A549 (cell line): ENCODE measurements around the gene IRF8. TPM values are rescaled to one million over a fixed set of nuclear protein-coding genes. Genes with fewer than 3 reads are reported as not detected.
"Not testable (repeated sequence)": the region's sequence is repeated elsewhere in the genome, so short reads cannot be mapped to it uniquely, and the experiment has no call there.

Experiments used
- ATAC-seq, 2 experiments: fragments of 200-7000 bp in 1 of 2; fragments of >200 bp in 1 of 2; cut with Nextera tagmentation in 1 of 2; cut with Tn5 transposase in 1 of 2; 3 replicates each; pipeline versions ENCODE4 v1.8.0 to v1.9.1; 2018 to 2020; ENCODE audit warnings: mild to moderate bottlenecking in 1 of 2, moderate library complexity in 1 of 2
- CTCF ChIA-PET: fragments of 300-600 bp; sonication (Branson Sonifier 250); formaldehyde crosslinking; extraction: SDS; loops from one replicate; lab custom pipeline; 2021; ENCODE audit warnings: antibody characterized with exemption, inconsistent platforms; lab: Yijun Ruan, JAX
- POLR2A ChIA-PET: fragments of 350-600 bp; formaldehyde crosslinking; extraction: SDS; loops from one replicate; lab custom pipeline; 2021; ENCODE audit warnings: antibody characterized with exemption, inconsistent platforms; lab: Yijun Ruan, JAX
- DNase-seq, 2 experiments: peaks; one replicate each; pipeline versions ENCODE4 v3.0.0 to v3.0.0-alpha.2; 2011 to 2016; ENCODE audit warnings: low read depth in 1 of 2, low spot score in 1 of 2
- FAIRE-seq: peaks from 2 replicates; lab custom pipeline; 2011; peaks lifted over from hg19 to GRCh38; lab: Jason Lieb, UNC
- H3K27ac ChIP-seq, 2 experiments: fragments of >200 bp; sonication (Bioruptor Twin); formaldehyde crosslinking; 3 replicates each; pipeline ENCODE4 v1.5.1; 2016 to 2017
- H3K4me1 ChIP-seq: fragments of >200 bp; sonication (Bioruptor Twin); formaldehyde crosslinking; 3 replicates; pipeline ENCODE4 v1.6.1; 2016
- H3K4me2 ChIP-seq: fragments of >200 bp; sonication (Bioruptor Twin); formaldehyde crosslinking; 3 replicates; pipeline ENCODE4 v1.6.1; 2016
- H3K4me3 ChIP-seq: fragments of >200 bp; sonication (Bioruptor Twin); formaldehyde crosslinking; 3 replicates; pipeline ENCODE4 v1.5.1; 2016
- H3K9me3 ChIP-seq: fragments of >200 bp; sonication (Bioruptor Twin); formaldehyde crosslinking; 3 replicates; pipeline ENCODE4 v1.6.1; 2016
- CHD2 ChIP-seq: fragments of 150-350 bp; IDR thresholded peaks from 2 replicates; pipeline ENCODE4 v1.6.1; 2014; ENCODE audit warnings: low read length; ENCODE audit not compliant: partially characterized antibody
- FOSB ChIP-seq: fragments of 250-450 bp; sonication (Bioruptor Pico); IDR thresholded peaks from 2 replicates; pipeline ENCODE4 v1.5.0; 2020; ENCODE audit warnings: mild to moderate bottlenecking, moderate library complexity
- FOSL2 ChIP-seq, 2 experiments: fragments of 450-650 bp in 1 of 2; fragments of >200 bp in 1 of 2; sonication (Bioruptor Twin) in 1 of 2; formaldehyde crosslinking; IDR thresholded peaks; 2 replicates each; pipeline versions ENCODE4 v1.5.0 to v1.6.1; 2016 to 2020; ENCODE audit warnings: mild to moderate bottlenecking in 1 of 2, moderate library complexity in 1 of 2
- HEYL ChIP-seq: fragments of 250-450 bp; sonication (Bioruptor Pico); IDR thresholded peaks from 2 replicates; pipeline ENCODE4 v1.8.0; 2021; ENCODE audit warnings: mild to moderate bottlenecking, moderate library complexity
- HOXB5 ChIP-seq: fragments of 250-450 bp; sonication (Bioruptor Pico); IDR thresholded peaks from 2 replicates; pipeline ENCODE4 v1.5.0; 2020; ENCODE audit warnings: mild to moderate bottlenecking, moderate library complexity
- JUN ChIP-seq, 2 experiments: fragments of >200 bp; sonication (Bioruptor Twin); formaldehyde crosslinking; IDR thresholded peaks; 2 replicates in 1 of 2; 3 replicates in 1 of 2; pipeline ENCODE4 v1.6.1; 2016 to 2017
- JUNB ChIP-seq: fragments of >200 bp; sonication (Bioruptor Twin); formaldehyde crosslinking; IDR thresholded peaks from 2 replicates; pipeline ENCODE4 v1.6.1; 2016
- NPAS2 ChIP-seq: fragments of 250-450 bp; sonication (Bioruptor Pico); IDR thresholded peaks from 2 replicates; pipeline ENCODE4 v1.8.0; 2022; ENCODE audit warnings: mild to moderate bottlenecking, moderate library complexity, borderline replicate concordance
- PHF8 ChIP-seq: fragments of 200-600 bp; sonication (generic); IDR thresholded peaks from 2 replicates; pipeline ENCODE4 v1.6.1; 2016; ENCODE audit warnings: low read depth, mild to moderate bottlenecking, antibody characterized with exemption, moderate library complexity, borderline replicate concordance
- POLR2AphosphoS2 ChIP-seq: conservative IDR thresholded peaks from 2 replicates; pipeline ENCODE4 v1.6.1; 2012; ENCODE audit warnings: low read length, improper control_type of control experiment, inconsistent platforms
- RCOR1 ChIP-seq: fragments of 150-350 bp; IDR thresholded peaks from 2 replicates; pipeline ENCODE4 v1.6.1; 2014; ENCODE audit warnings: antibody characterized with exemption, low read length, low read depth
- RNF2 ChIP-seq: fragments of 200-600 bp; sonication (generic); IDR thresholded peaks from 2 replicates; pipeline ENCODE4 v1.6.1; 2016; ENCODE audit warnings: low read depth, mild to moderate bottlenecking, antibody characterized with exemption, moderate library complexity, borderline replicate concordance
- SMC3 ChIP-seq: fragments of >200 bp; sonication (Bioruptor Twin); formaldehyde crosslinking; IDR thresholded peaks from 3 replicates; pipeline ENCODE4 v1.6.1; 2018; ENCODE audit warnings: inconsistent platforms
- ZNF302 ChIP-seq: fragments of 250-450 bp; sonication (Bioruptor Pico); IDR thresholded peaks from 2 replicates; pipeline ENCODE4 v1.9.0; 2021; ENCODE audit warnings: inconsistent platforms, mild to moderate bottlenecking, moderate library complexity
- WGBS: methylation state at CpG from one replicate; pipeline ENCODE4 v1.1.6; 2017; ENCODE audit errors: missing lambda C conversion rate; 5-methylcytosine and 5-hydroxymethylcytosine counted together
- polyA plus RNA-seq, 4 experiments: library from polyadenylated mRNA; depleted of rRNA in 3 of 4; stranded (reverse); fragments of >200 nt; fragmentation: RNase III in 1 of 4; extraction: RNeasy Plus Mini Kit Qiagen cat#74134 plus additional on column Dnase treatment in 1 of 4; gene quantifications; 2 replicates in 3 of 4; 3 replicates in 1 of 4; pipeline ENCODE4 v1.2.3, GENCODE V29; 2011 to 2017
- TF ChIP-seq, protein P1 (sequence below): fragments of 450-650 bp; IDR thresholded peaks from 2 replicates; pipeline ENCODE4 v1.6.1; 2014; ENCODE audit warnings: antibody characterized with exemption
- TF ChIP-seq, protein P2 (sequence below): fragments of 200-600 bp; sonication (generic); IDR thresholded peaks from 2 replicates; pipeline ENCODE4 v1.6.1; 2016; ENCODE audit warnings: antibody characterized with exemption, mild to moderate bottlenecking, moderate library complexity

IRF8 gene
- polyA plus RNA-seq, 2 of the 4 experiments (the other 2 are of a cell fraction), result 0.16 to 0.18 TPM

DNA sequence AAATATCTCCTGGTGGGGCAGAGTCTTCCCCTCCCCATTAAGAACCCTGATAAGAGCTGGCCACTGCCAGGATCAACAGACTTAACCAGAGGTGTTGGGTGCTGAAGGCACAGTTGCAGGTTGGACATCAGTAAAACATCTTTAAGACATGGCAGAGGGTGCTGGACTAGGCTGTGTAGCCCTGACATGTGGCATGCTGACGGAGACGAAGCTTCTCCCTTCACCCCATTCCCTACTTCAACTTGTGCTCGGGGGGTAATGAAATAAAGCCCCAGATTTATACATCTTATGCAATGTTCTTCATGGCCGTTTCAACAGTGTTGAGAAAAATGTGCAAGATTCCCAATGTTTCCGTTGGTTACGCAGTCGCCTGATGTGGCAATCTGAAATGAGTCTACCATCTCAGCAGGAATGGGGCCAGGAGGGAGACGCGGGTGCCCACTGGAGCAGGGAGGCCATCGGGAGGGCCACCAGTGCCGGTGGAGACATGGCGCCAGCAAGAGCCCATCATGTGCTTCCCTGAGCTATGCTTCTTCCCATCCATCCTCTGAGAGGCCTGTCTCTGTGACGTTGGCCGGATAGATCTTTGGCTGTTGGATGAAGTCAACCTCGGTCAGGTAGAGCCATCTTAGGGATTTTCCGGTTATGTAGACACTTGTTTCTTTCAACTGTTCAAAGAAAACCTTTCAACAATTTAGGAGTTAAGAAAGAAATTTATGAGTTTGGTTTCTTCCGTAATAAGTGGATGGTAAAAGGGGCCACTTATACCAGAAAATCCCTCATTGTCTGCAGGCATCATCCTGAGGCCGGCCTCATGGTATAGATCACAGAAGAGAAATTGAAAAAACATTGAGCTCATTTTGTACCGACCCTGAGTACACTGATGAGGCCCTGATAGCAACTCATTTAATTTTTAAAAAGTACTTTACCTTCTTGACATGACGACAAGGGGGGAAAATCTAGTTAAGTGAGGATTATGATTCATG is 6.4 kb downstream of the IRF8 start:
- FAIRE-seq (no peak), DNase-seq (no peak), ATAC-seq (no peak)
- TF ChIP-seq ZNF302 (no peak), FOSB (no peak), NPAS2 (CRISPR knock-in tag) (no peak), CHD2 (no peak), RCOR1 (no peak), SMC3 (no peak), HOXB5 (CRISPR knock-in tag) (no peak)
- TF ChIP-seq, protein P1, sequence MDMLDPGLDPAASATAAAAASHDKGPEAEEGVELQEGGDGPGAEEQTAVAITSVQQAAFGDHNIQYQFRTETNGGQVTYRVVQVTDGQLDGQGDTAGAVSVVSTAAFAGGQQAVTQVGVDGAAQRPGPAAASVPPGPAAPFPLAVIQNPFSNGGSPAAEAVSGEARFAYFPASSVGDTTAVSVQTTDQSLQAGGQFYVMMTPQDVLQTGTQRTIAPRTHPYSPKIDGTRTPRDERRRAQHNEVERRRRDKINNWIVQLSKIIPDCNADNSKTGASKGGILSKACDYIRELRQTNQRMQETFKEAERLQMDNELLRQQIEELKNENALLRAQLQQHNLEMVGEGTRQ, result no peak
- TF ChIP-seq, protein P2, sequence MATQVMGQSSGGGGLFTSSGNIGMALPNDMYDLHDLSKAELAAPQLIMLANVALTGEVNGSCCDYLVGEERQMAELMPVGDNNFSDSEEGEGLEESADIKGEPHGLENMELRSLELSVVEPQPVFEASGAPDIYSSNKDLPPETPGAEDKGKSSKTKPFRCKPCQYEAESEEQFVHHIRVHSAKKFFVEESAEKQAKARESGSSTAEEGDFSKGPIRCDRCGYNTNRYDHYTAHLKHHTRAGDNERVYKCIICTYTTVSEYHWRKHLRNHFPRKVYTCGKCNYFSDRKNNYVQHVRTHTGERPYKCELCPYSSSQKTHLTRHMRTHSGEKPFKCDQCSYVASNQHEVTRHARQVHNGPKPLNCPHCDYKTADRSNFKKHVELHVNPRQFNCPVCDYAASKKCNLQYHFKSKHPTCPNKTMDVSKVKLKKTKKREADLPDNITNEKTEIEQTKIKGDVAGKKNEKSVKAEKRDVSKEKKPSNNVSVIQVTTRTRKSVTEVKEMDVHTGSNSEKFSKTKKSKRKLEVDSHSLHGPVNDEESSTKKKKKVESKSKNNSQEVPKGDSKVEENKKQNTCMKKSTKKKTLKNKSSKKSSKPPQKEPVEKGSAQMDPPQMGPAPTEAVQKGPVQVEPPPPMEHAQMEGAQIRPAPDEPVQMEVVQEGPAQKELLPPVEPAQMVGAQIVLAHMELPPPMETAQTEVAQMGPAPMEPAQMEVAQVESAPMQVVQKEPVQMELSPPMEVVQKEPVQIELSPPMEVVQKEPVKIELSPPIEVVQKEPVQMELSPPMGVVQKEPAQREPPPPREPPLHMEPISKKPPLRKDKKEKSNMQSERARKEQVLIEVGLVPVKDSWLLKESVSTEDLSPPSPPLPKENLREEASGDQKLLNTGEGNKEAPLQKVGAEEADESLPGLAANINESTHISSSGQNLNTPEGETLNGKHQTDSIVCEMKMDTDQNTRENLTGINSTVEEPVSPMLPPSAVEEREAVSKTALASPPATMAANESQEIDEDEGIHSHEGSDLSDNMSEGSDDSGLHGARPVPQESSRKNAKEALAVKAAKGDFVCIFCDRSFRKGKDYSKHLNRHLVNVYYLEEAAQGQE, result no peak
- H3K4me2 ChIP-seq, result no peak overlapping the region
- no peak overlapping the region for H3K27ac ChIP-seq
- H3K4me1 ChIP-seq, result no peaks in the 10 kb centered on the region
- POLR2A ChIA-PET, result no interaction called here
- WGBS, result 69% methylated on average over 20 of the region's 20 CpGs
- CTCF ChIA-PET, result interaction anchor here (1.1 to 1.9 kb wide), 2 partner anchors 10 to 84 kb away, joined by 4 to 6 read pairs; no protein-coding TSS in a partner anchor
- no peak overlapping the region for H3K4me3 ChIP-seq
- H3K9me3 ChIP-seq, result peaks cover 7% of the 10 kb centered on the region; the same call in 1 of the 3 replicates

DNA sequence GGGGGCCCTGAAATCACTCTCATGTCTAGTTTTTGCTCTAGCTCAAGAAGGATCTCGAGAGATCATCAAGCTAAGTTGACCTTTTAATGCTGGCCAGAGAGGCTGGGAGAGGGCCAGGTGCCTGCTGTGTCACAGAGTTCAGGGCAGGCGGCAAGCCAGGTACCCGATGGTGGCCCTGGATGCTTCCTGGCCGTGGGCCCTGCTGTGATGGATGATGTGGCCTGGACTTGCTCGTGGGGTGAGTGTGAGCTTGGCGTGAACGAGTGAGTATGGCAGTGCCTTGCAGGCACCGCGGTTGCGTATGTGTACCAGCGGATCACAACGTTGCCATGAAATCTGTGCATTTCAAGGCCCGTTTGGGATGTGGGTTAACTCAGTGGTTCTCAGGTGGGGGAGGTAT is 7.4 kb downstream of the IRF8 start:
- Histone ChIP-seq H3K9me3 (peaks cover 7% of the 10 kb centered on the region; the same call in 1 of the 3 replicates), H3K27ac (no peak overlapping the region), H3K4me2 (no peak overlapping the region), H3K4me3 (no peak overlapping the region), H3K4me1 (no peaks in the 10 kb centered on the region)
- ChIA-PET CTCF (interaction anchor here (1.3 to 1.9 kb wide), 3 partner anchors 10 to 85 kb away, joined by 3 to 6 read pairs (median 6); no protein-coding TSS in a partner anchor), POLR2A (no interaction called here)
- TF ChIP-seq POLR2AphosphoS2 (no peak), HEYL (CRISPR knock-in tag) (no peak), FOSL2 (IDR thresholded peaks at IDR 0.05) (no peak), FOSL2 (CRISPR knock-in tag; IDR thresholded peaks at IDR 0.05) (no peak), PHF8 (no peak), SMC3 (no peak), FOSB (no peak), JUN (IDR thresholded peaks at IDR 0.05) (no peak), RCOR1 (no peak), CHD2 (no peak), RNF2 (no peak), JUNB (no peak)
- TF ChIP-seq, protein P1, result no peak
- DNase-seq (no peak), ATAC-seq (no peak), FAIRE-seq (no peak)
- 65% methylated on average over 13 of the region's 13 CpGs for WGBS

DNA sequence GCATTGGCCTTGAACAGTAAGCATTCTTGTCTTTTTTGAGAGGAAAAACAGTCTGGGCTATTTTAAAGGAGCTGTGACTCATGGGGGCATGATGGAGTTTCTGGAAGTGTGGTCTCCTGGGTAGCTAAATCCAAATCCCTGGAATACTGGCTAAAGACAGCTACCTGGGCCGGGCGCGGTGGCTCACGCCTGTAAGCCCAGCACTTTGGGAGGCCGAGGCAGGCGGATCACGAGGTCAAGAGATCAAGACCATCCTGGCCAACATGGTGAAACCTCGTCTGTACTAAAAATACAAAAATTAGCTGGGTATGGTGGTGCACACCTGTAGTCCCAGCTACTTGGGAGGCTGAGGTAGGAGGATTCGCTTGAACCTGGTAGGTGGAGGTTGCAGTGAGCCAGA is 8.3 kb downstream of the IRF8 start:
- FAIRE-seq, DNase-seq, H3K4me2 ChIP-seq, H3K9me3 ChIP-seq, POLR2A ChIA-PET, H3K27ac ChIP-seq, ATAC-seq, H3K4me1 ChIP-seq, H3K4me3 ChIP-seq: not testable (repeated sequence)
- 65% methylated on average over 9 of the region's 9 CpGs for WGBS
- CTCF ChIA-PET, result interaction anchor here (0.8 to 1.9 kb wide), 5 partner anchors 10 to 613 kb away, joined by 3 to 6 read pairs (median 5); no protein-coding TSS in a partner anchor
